GM20000 (cell line): ENCODE data around the gene FBN2.

Experiments used
- DNase-seq: peaks from one replicate; pipeline ENCODE4 v3.0.0; 2012; ENCODE audit warnings: low spot score
- CTCF ChIP-seq: IDR thresholded peaks from 2 replicates; pipeline ENCODE4 v1.5.1; 2012; ENCODE audit warnings: mild to moderate bottlenecking, control low read depth; ENCODE audit errors: extremely low read depth, missing control alignments

Gene FBN2

GRCh38 chr5:128245974-128246373 is 292.1 kb downstream of the FBN2 start:
- no peak for TF ChIP-seq CTCF
- DNase-seq: no peak

GRCh38 chr5:128243958-128244582 is 294.0 kb downstream of the FBN2 start:
- TF ChIP-seq CTCF: no peak
- DNase-seq: no peak

- no peak for TF ChIP-seq CTCF
- no peak for DNase-seq
Measured at GRCh38 chr5:128241051-128241695, 296.9 kb downstream of the FBN2 start.

GRCh38 chr5:128237546-128237945 is 300.5 kb downstream of the FBN2 start:
- no peak for DNase-seq
- TF ChIP-seq CTCF: no peak

GRCh38 chr5:128237000-128237399 is 301.0 kb downstream of the FBN2 start:
- no peak for DNase-seq
- TF ChIP-seq CTCF: no peak

GRCh38 chr5:128236334-128236733 is 301.7 kb downstream of the FBN2 start:
- no peak for TF ChIP-seq CTCF
- DNase-seq: no peak

GRCh38 chr5:128234928-128235641 is 303.0 kb downstream of the FBN2 start:
- no peak for TF ChIP-seq CTCF
- no peak for DNase-seq
